ENCODE measurements around the gene ARMC9.
"Not testable (repeated sequence)": the region's sequence is repeated elsewhere in the genome, so short reads cannot be mapped to it uniquely, and the experiment has no call there.

Gene ARMC9

DNA sequence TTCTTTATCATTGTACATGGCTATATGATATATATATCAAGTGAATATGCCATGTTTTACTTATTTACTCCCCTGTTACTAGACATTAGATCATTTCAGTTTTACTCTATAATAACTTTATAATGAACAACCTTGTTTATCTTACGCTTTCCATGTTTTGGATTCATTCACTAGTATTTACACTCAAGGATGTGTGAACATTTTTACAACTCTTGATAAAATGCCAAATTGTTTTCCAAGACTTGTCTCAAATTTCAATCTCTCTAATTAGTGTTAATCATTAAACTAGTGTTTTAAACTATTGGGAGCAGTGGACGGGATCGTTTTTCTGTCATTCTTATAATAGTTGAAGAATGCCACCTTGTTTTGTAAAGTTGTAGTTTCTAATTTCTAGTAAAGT is 145.6 kb downstream of the ARMC9 start:
- no peak for DNase-seq

DNA sequence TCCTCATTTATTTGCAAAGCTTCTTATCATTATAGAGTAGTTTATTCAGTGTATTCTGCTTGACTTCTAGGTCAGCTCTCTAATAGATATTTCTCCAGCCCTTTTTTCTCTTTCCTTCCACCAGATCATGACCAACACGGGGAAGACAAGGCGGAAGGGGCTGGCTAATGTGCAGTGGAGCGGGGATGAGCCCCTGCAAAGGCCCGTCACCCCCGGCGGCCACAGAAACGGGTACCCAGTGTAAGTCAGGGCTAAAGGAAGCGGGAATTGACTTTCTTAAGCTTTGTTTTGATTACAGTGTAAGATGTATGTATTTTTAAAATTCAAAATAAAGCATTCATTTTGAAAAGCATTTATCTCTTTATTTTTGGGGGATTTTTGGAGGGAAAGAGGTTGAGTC is 146.4 kb downstream of the ARMC9 start:
- no peak for DNase-seq

DNA sequence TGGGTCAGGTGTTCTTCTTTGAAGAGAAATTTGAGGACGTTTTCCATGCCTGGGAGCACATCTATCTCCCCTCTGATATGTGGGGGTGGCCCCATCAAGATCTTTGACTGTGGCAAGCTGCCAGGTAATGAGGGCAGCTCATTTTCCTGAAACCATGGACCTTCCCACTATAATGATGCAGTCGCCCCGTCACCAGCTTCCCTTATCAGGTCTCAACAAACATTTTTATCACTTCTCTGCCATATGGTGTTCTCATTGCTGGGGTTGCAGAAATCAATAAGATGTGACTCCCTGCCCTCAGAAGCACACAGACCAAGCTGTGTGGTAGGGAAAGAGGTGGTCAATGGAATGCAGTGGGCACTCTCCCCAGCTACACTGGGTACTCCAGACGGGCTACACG is 148.7 kb downstream of the ARMC9 start:
- no peak for DNase-seq

DNA sequence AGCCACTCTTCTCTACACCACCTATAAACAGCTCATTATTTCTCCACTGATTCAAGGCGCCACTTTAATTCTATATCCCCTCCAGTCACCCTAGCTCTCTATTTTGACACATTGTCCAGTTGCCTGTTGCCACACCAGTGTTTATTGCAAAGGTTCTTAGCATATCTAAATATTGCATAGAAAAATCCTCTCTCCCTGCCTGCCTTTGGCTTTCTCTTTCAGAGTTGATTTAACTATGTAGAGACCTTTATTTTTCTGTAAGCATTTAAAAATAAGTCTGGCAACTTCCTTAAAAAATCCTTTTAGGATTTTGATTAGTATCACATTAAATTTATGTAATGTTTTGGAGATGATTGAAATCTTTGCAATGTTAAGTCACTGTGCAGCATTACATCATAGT is 149.2 kb downstream of the ARMC9 start:
- no peak for DNase-seq

DNA sequence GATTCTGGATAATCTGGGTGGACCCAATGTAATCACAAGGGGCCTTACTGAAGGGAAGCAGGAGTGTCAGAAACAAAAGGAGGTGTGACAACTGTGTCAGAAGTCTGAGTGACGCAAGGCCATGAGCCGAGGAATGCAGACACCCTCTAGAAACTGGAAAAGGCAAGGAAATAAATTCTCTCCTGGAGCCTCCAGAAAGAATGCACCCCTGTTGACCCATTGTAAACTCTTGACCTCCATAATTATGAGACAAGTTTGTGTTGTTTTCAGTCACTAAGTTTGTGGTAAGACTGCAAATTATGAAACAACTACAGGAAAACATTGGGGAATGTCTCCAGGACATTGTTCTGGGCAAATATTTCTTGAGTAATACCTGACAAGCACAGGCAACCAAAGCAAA is 149.7 kb downstream of the ARMC9 start:
- no peak for DNase-seq

DNA sequence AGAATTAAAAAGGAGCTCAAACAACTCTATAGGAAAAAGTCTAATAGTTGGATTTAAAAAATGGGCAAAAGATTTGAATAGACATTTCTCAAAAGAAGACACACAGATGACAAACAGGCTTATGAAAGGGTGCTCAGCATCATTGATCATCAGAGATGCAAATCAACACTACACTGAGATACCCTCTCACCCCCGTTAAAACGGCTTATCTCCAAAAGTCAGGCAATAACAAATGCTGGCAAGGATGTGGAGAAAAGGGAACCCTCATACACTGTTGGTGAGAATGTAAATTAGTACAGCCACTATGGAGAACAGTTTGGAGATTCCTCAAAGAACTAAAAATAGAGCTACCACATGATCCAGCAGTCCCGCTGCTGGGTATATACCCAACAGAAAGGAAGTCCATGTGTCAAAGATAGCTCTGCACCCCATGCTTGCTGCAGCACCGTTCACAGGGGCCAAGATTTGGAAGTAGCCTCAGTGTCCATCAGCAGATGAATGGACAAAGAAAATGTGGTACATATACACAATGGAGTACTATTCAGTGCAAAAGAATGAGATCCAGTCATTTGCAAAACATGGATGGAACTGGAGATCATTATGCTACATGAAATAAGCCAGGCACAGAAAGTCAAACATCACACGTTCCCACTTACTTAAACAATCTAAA is 150.4 kb downstream of the ARMC9 start:
- DNase-seq = no peak

DNA sequence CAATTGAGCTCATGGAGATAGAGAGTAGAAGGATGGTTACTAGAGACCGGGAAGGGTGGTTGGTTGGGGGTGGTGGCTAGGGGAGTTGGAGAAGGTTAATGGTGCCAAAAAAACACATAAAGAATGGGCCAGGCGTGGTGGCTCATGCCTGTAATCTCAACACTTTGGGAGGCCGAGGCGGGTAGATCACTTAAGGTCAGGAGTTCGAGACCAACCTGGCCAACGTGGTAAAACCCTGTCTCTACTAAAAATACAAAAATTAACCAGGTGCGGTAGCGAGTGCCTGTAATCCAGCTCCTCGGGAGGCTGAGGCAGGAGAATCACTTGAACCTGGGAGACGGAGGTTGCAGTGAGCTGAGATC is 150.9 kb downstream of the ARMC9 start:
- not testable (repeated sequence) for DNase-seq

DNA sequence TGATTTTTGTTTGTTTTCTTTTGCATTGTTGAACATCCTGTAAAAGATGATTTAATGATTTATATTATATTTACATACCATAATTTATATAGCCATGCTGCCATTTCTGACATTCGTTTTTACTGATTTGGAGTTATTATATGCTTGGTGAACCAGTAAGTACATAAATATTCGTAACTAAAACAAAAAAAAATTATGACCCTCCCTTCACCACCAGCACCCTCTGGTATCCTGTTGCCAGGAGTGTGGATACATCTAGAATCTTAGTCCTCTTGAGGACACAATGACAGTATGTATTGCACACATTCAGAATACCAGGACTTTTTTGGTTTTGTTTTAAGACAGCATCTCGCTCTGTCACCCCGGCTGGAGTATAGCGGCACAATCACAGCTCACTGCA is 153.2 kb downstream of the ARMC9 start:
- DNase-seq = no peak

DNA sequence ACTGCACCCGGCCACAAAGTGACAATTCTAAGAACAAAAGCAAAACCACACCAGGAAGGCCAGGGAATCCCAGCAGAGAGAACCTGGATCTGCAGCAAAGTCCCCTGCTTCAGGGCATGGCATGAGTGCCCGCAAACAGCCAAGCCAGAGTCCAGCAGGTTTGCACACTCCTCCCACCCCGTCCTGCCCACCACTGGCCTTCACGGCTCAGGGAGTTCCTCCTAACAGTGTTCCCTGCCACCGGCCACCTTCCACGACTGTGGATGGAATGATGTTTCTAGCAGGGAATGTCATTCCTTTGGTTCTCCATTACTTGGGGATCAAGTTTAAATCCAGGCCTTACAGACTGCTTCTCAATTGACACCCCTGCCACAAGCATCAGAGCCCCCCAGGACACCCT is 155.0 kb downstream of the ARMC9 start:
- no peak for DNase-seq

DNA sequence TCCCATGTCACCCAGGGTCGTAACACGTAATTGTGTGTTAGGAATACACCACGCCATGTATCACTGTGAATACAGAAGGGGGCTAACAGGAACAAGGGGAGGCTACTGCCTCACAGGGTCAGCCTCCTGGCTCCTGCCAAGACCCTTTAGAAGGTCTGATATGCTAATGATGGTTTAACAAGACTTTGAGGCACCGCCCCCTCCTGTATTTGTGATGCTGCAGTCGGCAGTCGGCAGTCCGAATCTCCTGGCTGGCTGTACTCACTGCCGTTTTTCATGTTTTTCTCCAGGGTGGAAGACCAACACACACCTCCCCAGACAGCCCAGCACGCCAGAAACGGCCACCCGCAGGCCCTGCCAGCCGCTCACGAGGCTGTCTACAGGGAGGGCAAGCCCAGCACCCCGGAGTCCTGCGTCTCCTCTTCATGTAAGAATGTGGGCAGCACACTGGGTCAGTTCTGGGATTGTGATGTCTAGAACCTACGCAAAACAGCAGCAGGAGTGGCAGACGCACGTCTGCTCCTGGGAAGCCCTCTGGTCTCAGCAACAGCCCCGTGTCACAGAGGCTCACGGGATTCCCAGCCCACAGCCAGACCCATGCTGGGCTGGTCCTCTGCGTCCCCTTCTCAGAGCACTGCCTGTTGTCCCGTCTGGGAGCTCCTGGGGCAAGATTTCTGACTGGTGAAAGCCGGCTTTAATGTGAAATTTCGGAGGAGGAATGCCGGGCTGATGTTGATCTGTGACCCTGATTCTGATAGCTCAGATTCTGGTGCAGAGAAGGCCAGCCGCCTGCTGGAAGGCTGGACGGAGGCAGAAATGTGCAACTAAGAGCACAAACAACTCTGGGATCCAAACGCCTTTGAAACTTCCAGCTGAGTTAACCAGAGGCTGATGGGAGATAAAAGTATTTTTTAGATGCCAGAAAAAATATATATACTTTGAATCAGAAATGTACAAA is 157.4 kb downstream of the ARMC9 start:
- DNase-seq = no peak

DNA sequence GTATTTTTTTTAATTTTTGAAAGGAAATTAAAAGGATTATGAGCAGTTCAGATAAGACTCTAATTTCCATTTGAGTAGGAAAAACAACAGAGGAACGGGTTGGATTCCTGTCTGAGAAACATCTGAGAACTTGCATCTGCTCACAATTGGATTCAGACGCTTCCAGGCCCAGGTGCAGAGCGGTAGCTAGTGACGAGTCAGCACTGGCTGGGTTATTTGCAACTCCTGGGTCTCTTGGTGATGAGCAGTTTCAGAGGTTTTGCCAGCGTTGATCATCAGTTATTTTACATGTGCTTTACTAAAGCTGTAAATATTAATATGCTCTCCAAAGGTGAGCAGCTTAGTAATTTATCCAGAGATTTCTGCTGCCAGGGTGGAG is 158.0 kb downstream of the ARMC9 start:
- DNase-seq = no peak

DNA sequence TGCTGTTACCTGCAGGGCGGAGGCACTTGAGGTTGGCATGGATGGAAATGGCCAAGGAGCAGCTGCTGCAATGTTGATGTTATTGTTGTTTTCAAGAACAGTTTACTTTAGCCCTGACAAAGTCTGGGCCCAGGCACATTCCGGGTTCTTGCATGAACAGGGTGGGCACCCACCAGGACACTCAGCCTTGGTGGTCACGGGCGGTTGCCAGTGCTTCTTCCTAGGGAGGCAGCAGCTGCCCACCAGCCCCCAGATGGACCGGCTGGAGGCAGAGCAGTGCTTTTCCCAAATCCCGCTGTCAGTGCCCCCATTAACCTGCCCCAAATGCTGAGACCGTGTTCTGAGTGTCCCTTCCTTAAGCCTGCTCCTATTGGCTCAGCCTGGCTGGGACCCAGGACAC is 158.6 kb downstream of the ARMC9 start:
- DNase-seq = no peak

DNA sequence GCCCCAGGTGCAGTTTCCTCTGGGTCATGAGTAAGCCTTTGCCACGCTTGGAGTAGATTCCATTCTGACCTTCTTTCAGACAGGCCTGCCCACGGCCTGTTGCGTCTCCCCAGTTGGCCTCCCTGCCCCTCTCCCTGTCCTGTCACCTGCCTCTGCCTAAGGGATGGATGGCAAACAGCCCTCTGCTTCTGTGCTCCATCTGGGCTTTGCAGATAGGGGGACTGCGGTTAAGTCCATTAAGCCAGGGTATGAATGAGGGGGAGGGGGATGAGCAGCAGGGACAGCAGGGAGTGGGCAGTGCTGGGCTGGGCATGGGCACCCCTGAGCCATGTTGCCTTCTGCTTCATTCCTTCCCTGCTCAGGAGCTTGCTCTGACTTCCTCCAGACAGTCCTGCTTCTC is 159.5 kb downstream of the ARMC9 start:
- no peak for DNase-seq

DNA sequence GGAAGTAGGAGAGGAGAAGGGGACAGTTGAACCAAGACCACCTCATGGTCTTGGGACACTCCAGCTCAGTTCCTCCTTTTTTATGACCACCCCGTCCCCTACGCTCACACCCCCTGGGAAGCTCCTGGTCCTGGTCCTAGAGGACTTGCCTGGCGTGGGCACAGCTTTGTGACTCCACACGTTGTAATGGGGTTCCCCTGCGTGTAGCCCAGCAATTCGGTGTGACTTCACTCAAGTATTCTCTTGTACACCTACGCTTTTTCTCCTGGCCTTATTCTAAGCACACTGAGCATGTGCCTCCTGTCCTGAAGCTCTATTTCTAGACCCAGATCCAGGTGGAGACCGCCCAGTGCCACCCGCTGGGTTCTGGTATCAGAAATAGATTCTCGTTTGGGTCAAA is 161.0 kb downstream of the ARMC9 start:
- no peak for DNase-seq

DNA sequence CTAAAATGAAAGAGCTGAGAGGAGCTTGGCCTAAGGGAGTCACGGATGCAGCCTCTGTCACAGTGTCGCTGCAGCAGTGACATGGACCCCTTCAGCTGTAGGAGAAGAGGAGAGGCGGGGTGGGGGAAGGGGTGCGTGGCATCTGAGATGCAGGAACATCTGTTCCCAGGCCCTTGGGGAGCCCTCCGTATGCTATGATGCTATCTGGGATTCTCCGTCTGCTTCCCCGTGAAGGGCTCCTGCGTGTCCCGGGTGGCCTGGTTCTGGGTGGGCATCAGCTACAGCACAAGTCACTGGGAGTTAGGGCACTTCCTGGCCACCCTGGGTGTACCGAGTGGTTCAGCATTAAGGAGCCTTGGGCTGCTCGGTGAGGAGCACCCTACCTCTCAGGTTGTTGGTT is 161.5 kb downstream of the ARMC9 start:
- DNase-seq = no peak

DNA sequence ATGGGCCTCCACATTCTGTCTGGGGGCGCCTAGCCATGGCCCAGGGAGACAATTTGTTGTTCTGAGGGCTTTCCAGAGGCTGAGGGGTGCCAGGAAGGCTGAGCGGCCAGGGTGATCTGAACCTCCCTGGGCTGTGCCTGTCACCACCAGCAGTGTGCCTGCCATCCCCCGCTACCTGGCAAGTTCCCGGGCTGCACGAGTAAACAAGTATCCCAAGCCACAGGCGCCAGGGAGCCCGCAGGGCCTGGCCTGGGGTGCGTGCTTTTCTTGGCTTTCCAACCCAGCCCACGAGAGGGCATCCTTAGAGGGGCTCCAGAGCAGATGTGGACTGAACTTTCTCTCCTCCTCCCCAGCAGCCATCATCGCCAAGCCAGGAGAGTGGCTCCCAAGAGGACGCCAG is 162.0 kb downstream of the ARMC9 start:
- DNase-seq = no peak

DNA sequence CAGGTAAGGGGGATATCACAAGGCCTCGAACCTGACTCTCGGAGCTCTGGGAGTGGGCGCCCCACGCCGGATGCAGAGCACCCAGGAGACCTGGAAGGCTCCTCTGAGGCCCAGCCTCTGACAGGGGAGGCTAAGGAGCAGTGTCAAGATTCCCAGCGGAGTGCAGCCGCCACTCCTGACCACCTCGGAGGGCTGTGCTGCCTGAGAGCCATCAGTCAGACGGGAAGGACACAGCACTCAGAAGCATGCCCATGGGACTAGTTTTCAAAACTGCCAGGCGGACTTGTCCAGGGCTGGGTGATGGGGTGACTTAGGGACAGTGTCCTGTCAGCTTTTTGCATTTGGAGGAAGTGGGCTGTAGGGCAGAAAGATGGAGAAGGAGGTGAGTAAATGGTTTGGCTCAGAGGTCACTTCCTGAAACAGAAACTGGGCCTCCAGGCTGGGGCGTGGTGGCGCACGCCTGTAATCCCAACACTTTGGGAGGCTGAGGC is 162.5 kb downstream of the ARMC9 start:
- DNase-seq = no peak

DNA sequence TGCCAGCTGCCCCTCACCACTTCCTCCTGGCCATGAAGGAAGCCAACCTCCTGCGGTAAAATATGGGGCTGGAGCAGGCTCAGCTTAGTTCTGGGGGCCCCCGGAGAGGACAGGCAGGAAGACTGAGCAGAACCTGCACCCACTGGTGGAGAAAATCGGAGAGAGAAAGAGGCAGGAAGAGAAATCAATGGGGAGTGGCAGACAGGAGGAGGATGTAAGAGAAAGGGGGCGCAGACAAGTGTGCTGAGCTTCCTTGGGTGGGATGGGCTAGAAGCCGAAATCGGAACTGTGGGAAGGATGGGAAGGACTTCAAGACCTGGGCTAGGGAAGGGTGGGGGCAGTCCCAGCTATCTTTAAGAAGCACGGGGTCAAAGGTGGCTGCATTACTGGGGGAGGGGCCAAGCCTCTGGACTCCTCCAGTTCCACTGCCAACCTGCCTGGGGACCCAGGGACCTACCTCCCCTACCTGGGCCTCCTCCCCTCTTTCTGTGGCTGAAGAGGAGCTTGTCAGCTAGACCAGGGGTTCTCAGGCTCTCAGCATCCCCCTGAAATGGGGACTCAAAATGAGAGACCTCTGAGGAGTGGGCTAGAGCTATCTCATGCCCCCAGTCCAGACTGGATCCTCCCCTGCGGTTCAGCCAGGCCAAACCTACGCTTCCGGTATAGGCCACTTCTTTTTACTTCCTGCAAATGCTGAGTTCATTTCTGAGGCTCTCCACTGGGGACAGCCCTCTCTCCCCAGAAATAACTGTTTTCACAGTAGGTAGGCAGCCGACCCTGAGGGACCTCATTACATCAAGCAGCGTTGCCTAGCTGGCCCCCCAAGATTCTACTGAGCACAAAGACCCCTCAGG is 163.5 kb downstream of the ARMC9 start:
- DNase-seq = no peak

DNA sequence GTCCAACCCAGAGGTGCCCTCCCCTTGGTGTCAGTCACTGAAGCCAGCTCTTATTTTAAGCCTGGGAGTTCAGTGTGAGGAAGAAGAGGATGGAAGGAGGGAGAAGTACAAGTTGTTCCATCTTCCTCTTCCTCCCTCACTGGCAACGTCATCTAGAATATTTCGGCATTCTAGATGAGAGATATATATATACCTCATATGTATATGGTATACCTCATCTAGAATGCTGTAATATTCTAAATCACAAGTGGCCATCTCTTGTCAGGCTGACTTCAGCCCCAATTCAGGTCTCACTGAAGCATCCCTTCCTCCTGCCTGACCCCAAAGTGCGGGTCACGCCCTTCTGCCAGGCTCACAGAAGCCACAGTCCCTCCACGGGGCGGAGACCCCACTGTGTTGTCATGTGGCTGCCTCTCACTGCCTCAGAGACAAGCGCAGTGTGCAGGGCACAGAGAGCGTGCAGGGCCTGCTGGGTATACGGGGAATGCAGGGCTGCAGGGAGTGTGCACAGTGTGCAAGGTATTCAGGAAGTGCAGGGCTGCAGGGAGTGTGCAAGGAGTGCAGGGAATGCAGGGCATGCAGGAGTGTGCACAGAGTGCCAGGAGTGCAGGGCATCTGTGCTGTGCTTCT is 164.2 kb downstream of the ARMC9 start:
- no peak for DNase-seq

DNA sequence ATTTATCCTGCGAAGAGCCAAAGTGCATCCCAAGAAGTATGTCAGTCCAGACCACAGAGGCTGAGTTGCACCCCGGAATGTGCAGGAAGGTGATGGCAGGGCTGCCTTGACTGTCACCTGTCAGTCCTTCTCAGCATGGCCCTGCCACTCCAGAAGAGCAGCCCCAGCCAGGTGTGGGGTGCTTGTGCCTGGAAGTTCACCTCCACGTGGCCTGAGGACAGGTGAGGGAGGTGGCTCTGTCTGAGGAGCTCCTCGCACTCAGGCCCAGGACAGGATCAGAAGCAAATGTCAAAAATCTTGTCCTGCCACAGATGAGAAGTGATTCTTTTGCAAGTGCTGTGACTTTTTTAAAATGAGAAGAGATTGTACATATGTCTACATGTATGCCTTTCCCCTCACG is 165.6 kb downstream of the ARMC9 start:
- no peak for DNase-seq

DNA sequence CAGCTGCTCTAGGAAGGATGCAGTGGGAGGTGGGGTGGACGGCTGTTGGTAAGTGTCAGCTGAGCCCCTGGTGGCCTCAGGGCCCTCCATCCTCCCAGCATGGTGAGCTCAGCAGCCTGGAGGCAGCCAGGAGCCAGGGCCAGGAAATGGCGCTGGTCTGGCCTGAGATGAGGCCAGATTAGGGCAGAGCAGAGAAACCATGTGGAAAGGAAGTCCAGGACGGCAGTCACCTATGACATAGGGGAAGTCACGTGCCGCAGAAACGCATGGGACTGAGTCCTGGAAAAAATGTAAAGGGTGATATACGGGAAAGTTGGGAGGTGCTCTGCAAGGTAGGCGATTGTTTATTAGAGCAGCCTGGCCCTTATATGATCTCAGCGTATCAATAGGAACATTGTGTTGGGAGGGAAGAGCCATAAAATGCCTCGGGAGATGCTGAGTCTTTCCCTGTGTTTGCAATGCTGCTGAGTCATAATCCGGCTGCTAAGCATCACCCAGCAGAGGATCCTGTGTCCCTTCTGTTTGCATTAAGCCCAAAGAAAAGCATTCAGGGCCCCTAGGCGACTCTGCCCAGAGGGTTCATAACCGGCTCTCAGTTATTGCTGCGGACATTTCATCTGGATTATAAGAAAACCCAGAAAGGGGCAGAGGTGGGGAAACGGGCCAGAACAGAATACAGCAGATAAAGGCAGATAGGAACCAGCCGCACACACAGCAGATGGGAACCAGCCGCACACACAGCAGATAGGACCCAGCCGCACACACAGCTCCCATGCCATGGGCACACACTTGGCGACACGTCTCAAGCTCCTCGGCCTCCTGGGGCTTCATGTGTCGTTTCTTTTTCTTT is 166.8 kb downstream of the ARMC9 start:
- no peak for DNase-seq

DNA sequence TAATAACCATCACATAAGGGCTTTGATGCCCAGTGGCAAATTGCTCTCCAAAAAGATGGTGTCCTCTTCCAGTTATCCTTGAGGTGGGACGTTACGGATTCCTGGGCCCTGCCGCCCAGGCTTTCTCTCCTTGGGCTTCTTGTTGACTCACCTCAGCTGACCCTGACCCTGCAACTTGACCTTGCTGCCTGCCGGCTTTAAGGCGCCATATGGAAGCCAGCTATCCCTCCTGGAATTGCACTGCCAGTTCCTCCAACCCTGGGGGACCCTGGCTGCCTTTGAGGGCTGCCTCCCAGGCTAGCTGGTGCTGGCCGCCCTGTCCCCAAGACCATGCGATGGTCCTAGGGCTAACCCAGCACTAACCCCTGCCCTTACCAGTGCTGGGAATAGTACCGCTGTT is 168.7 kb downstream of the ARMC9 start:
- no peak for DNase-seq
